SK-N-SH (cell line): Measurements from ENCODE around the gene EPHB2. TPM values are rescaled to one million over a fixed set of nuclear protein-coding genes. Genes with fewer than 3 reads are reported as not detected.

Experiments
- CTCF ChIA-PET: fragments of 300-600, 350-600 bp; formaldehyde crosslinking; extraction: SDS; loops from one replicate; lab custom pipeline; 2021; lab: Yijun Ruan, JAX
- POLR2A ChIA-PET: fragments of 350-600 bp; sonication (Branson Sonifier 250); formaldehyde crosslinking; extraction: SDS; loops from one replicate; lab custom pipeline; 2020; ENCODE audit warnings: antibody characterized with exemption, inconsistent platforms; lab: Yijun Ruan, JAX
- DNase-seq: peaks from one replicate; pipeline ENCODE4 v3.0.0; 2012
- H2AFZ ChIP-seq: fragments of 200-600 bp; sonication (generic); 2 replicates; pipeline ENCODE4 v1.8.1; 2016; ENCODE audit warnings: antibody characterized with exemption, mild to moderate bottlenecking, low read depth
- H3F3A ChIP-seq: fragments of 200-600 bp; sonication (generic); replicated peaks from 2 replicates; pipeline ENCODE3; 2016; ENCODE audit warnings: antibody characterized with exemption, mild to moderate bottlenecking; ENCODE audit not compliant: insufficient read depth
- H3K27ac ChIP-seq, 2 experiments: fragments of 200-500 bp in 1 of 2; fragments of 200-600 bp in 1 of 2; sonication (Bioruptor generic) in 1 of 2; sonication (generic), shearing (Covaris generic) in 1 of 2; 2 replicates each; pipeline versions ENCODE4 v1.5.1 to v1.6.1; 2014 to 2016; ENCODE audit warnings: low read depth in 2 of 2, inconsistent platforms in 1 of 2, low read length in 1 of 2, mild to moderate bottlenecking in 1 of 2, mixed read lengths in 1 of 2
- H3K27me3 ChIP-seq: fragments of 200-600 bp; sonication (generic), shearing (Covaris generic); 2 replicates; pipeline ENCODE4 v1.6.1; 2016; ENCODE audit warnings: mixed run types; ENCODE audit not compliant: insufficient read depth
- H3K36me3 ChIP-seq, 2 experiments: fragments of 200-500 bp in 1 of 2; fragments of 200-600 bp in 1 of 2; sonication (Bioruptor generic) in 1 of 2; sonication (generic) in 1 of 2; replicated peaks in 1 of 2; 2 replicates each; pipeline versions ENCODE3 to v1.5.1; 2014 to 2016; ENCODE audit warnings: low read length in 1 of 2, mild to moderate bottlenecking in 1 of 2; ENCODE audit not compliant: insufficient read depth in 2 of 2, control insufficient read depth in 1 of 2
- H3K4me1 ChIP-seq, 2 experiments: fragments of 200-500 bp in 1 of 2; fragments of 200-600 bp in 1 of 2; sonication (Bioruptor generic) in 1 of 2; sonication (generic), shearing (Covaris generic) in 1 of 2; 2 replicates each; pipeline versions ENCODE4 v1.5.1 to v1.6.1; 2014 to 2016; ENCODE audit warnings: low read depth in 1 of 2, low read length in 1 of 2, mixed run types in 1 of 2; ENCODE audit not compliant: insufficient read depth in 2 of 2, control insufficient read depth in 1 of 2
- H3K4me2 ChIP-seq: fragments of 200-600 bp; sonication (generic), shearing (Covaris generic); 2 replicates; pipeline ENCODE4 v1.6.1; 2017; ENCODE audit warnings: mixed run types
- H3K4me3 ChIP-seq, 2 experiments: fragments of 200-500 bp in 1 of 2; fragments of 200-600 bp in 1 of 2; sonication (Bioruptor generic) in 1 of 2; sonication (generic), shearing (Covaris generic) in 1 of 2; 2 replicates each; pipeline versions ENCODE4 v1.5.1 to v1.8.1; 2014 to 2016; ENCODE audit warnings: low read depth in 2 of 2, inconsistent platforms in 1 of 2, low read length in 1 of 2, mild to moderate bottlenecking in 1 of 2, mixed read lengths in 1 of 2, moderate library complexity in 1 of 2
- H3K79me2 ChIP-seq: fragments of 200-600 bp; sonication (generic); 2 replicates; pipeline ENCODE4 v1.8.1; 2017; ENCODE audit warnings: mild to moderate bottlenecking; ENCODE audit not compliant: insufficient read depth
- H3K9ac ChIP-seq: fragments of 200-600 bp; sonication (generic); 2 replicates; pipeline ENCODE4 v1.6.1; 2017; ENCODE audit warnings: mixed run types
- H3K9me2 ChIP-seq: fragments of 200-600 bp; sonication (generic); 2 replicates; pipeline ENCODE4 v1.6.1; 2017; ENCODE audit warnings: mixed run types
- H3K9me3 ChIP-seq: fragments of 200-600 bp; sonication (generic); 2 replicates; pipeline ENCODE4 v1.6.1; 2017; ENCODE audit warnings: mixed run types, mild to moderate bottlenecking, moderate library complexity
- H4K20me1 ChIP-seq: fragments of 200-600 bp; sonication (generic); 2 replicates; pipeline ENCODE4 v1.6.1; 2017; ENCODE audit warnings: mild to moderate bottlenecking, mixed run types; ENCODE audit not compliant: insufficient read depth
- EZH2phosphoT487 ChIP-seq: fragments of 200-600 bp; sonication (generic); IDR thresholded peaks from 2 replicates; pipeline ENCODE4 v1.6.1; 2017; ENCODE audit warnings: low read depth, mixed run types, mild to moderate bottlenecking, antibody characterized with exemption, moderate library complexity, borderline replicate concordance
- FOXJ3 ChIP-seq: sonication (generic); formaldehyde crosslinking; IDR thresholded peaks from 2 replicates; pipeline ENCODE4 v1.5.1; 2020; ENCODE audit warnings: mild to moderate bottlenecking, missing genetic modification reagents
- GABPA ChIP-seq: IDR thresholded peaks from 2 replicates; pipeline ENCODE4 v1.4.0; 2012; ENCODE audit warnings: low read depth, mild to moderate bottlenecking
- GATA2 ChIP-seq: sonication (generic); formaldehyde crosslinking; IDR thresholded peaks from 2 replicates; pipeline ENCODE4 v1.5.0; 2020; ENCODE audit warnings: mild to moderate bottlenecking, missing genetic modification reagents
- NFIC ChIP-seq: IDR thresholded peaks from 2 replicates; pipeline ENCODE4 v1.4.0; 2012; ENCODE audit warnings: borderline replicate concordance
- POLR2AphosphoS5 ChIP-seq: IDR thresholded peaks from 2 replicates; pipeline ENCODE4 v1.6.1; 2012; ENCODE audit warnings: low read depth, low read length
- RAD21 ChIP-seq: IDR thresholded peaks from 2 replicates; pipeline ENCODE4 v1.6.1; 2012; ENCODE audit warnings: mild to moderate bottlenecking, low read length
- RCOR1 ChIP-seq: fragments of 150-350 bp; IDR thresholded peaks from 2 replicates; pipeline ENCODE4 v1.6.1; 2017; ENCODE audit warnings: antibody characterized with exemption, low read length
- REST ChIP-seq: IDR thresholded peaks from 2 replicates; pipeline ENCODE4 v1.6.1; 2012; ENCODE audit warnings: mild to moderate bottlenecking, low read depth, low read length, moderate library complexity
- RXRA ChIP-seq: IDR thresholded peaks from 2 replicates; pipeline ENCODE4 v1.4.0; 2012; ENCODE audit warnings: low read depth, mild to moderate bottlenecking, borderline replicate concordance
- TAF1 ChIP-seq: IDR thresholded peaks from 2 replicates; pipeline ENCODE4 v1.6.1; 2012; ENCODE audit warnings: low read depth, mild to moderate bottlenecking, low read length, moderate library complexity, borderline replicate concordance
- TCF12 ChIP-seq: IDR thresholded peaks from 2 replicates; pipeline ENCODE4 v1.4.0; 2012
- USF1 ChIP-seq: IDR thresholded peaks from 2 replicates; pipeline ENCODE4 v1.4.0; 2012; ENCODE audit warnings: low read depth, borderline replicate concordance
- USF2 ChIP-seq: fragments of 150-350 bp; IDR thresholded peaks from 2 replicates; pipeline ENCODE4 v1.6.1; 2017; ENCODE audit warnings: antibody characterized with exemption, low read length, low read depth, borderline replicate concordance
- YY1 ChIP-seq: IDR thresholded peaks from 2 replicates; pipeline ENCODE4 v1.4.0; 2012; ENCODE audit warnings: low read depth, mild to moderate bottlenecking
- WGBS: methylation state at CpG from one replicate; pipeline ENCODE4 v1.1.6; 2017; ENCODE audit warnings: low lambda C conversion rate; 5-methylcytosine and 5-hydroxymethylcytosine counted together
- polyA plus RNA-seq, 3 experiments: library from polyadenylated mRNA; depleted of rRNA; stranded (reverse); fragments of >200 nt; gene quantifications; 2 replicates each; pipeline ENCODE4 v1.2.3, GENCODE V29; 2012

EPHB2 gene
- polyA plus RNA-seq, 1 of the 3 experiments (the other 2 are of a cell fraction), result 25.2 TPM

GRCh38 chr1:22851517-22851916, 140.9 kb downstream of the EPHB2 start (continued):
- TF ChIP-seq FOXJ3 (CRISPR knock-in tag), result no peak
- TF ChIP-seq TCF12, result no peak
- TF ChIP-seq USF2, result no peak
- TF ChIP-seq RAD21, result no peak

GRCh38 chr1:22852144-22852655, 141.6 kb downstream of the EPHB2 start:
- no peaks in the 10 kb centered on the region for H3K79me2 ChIP-seq
- no peak for DNase-seq
- no peaks in the 10 kb centered on the region for H3K36me3 ChIP-seq
- POLR2A ChIA-PET, result no interaction called here
- 84% methylated on average over 4 of the region's 6 CpGs for WGBS
- H3F3A ChIP-seq, result no peaks in the 10 kb centered on the region
- no peak overlapping the region for H2AFZ ChIP-seq
- TF ChIP-seq POLR2AphosphoS5, result no peak
- TF ChIP-seq NFIC, result no peak
- CTCF ChIA-PET, result interaction anchor here (1.1 to 8.9 kb wide), 5 partner anchors 10 to 178 kb away, joined by 3 to 67 read pairs (median 4); no protein-coding TSS in a partner anchor
- H3K9me3 ChIP-seq, result no peaks in the 10 kb centered on the region
- no peak overlapping the region for H3K9ac ChIP-seq
- no peak overlapping the region for H3K27ac ChIP-seq
- H3K9me2 ChIP-seq, result no peaks in the 10 kb centered on the region
- no peaks in the 10 kb centered on the region for H4K20me1 ChIP-seq
- no peaks in the 10 kb centered on the region for H3K27me3 ChIP-seq
- no peak overlapping the region for H3K4me2 ChIP-seq
- no peak overlapping the region for H3K4me3 ChIP-seq
- H3K4me1 ChIP-seq, result peaks cover 0 to 20% of the 10 kb centered on the region in 2 experiments; a peak in 1 of 4 replicates

GRCh38 chr1:22853651-22854185, 143.1 kb downstream of the EPHB2 start:
- 81% methylated on average over 4 of the region's 9 CpGs for WGBS
- Histone ChIP-seq H4K20me1 (no peaks in the 10 kb centered on the region), H3K27me3 (no peaks in the 10 kb centered on the region), H3K79me2 (no peaks in the 10 kb centered on the region), H2AFZ (no peak overlapping the region), H3F3A (no peaks in the 10 kb centered on the region), H3K9me3 (no peaks in the 10 kb centered on the region), H3K36me3 (no peaks in the 10 kb centered on the region), H3K4me2 (no peak overlapping the region), H3K4me1 (peaks cover 0 to 20% of the 10 kb centered on the region in 2 experiments; a peak in 1 of 4 replicates), H3K4me3 (no peak overlapping the region), H3K27ac (no peak overlapping the region), H3K9me2 (no peaks in the 10 kb centered on the region), H3K9ac (no peak overlapping the region)
- TF ChIP-seq GATA2 (CRISPR knock-in tag), result no peak
- TF ChIP-seq EZH2phosphoT487, result no peak
- no peak for TF ChIP-seq RXRA
- no peak for TF ChIP-seq USF1
- TF ChIP-seq RCOR1, result no peak
- TF ChIP-seq YY1, result no peak
- TF ChIP-seq FOXJ3 (CRISPR knock-in tag), result no peak
- TF ChIP-seq USF2, result no peak
- TF ChIP-seq REST, result no peak
- TF ChIP-seq TAF1, result no peak
- no peak for TF ChIP-seq GABPA
- ChIA-PET POLR2A (interaction anchor here (0.7 kb wide), 1 partner anchor 9 kb away, joined by 3 read pairs; no protein-coding TSS in a partner anchor), CTCF (interaction anchor here (0.8 to 8.9 kb wide), 4 partner anchors 8 to 180 kb away, joined by 3 to 67 read pairs (median 8); no protein-coding TSS in a partner anchor)
- DNase-seq, result no peak
